Gastrocnemius medialis (tissue), 4 donors: Measurements from ENCODE around the gene NOB1. TPM values are rescaled to one million over a fixed set of nuclear protein-coding genes. Genes with fewer than 3 reads are reported as not detected.

Source experiments
- ATAC-seq, 2 donors: fragments of 150-250 bp; one replicate each; pipeline ENCODE4 v1.9.1; 2016
- DNase-seq, 2 donors: peaks; one replicate each; pipeline ENCODE4 v3.0.0-alpha.2; 2019
- H3K27ac ChIP-seq, 4 donors: fragments of 200-600 bp; sonication (generic); 1 replicate in 1 of 4; 2 replicates in 3 of 4; pipeline ENCODE4 v1.5.1; 2016 to 2018; ENCODE audit warnings: mild to moderate bottlenecking in 2 of 4, moderate library complexity in 1 of 4
- H3K27me3 ChIP-seq, 3 donors: fragments of 200-600 bp; sonication (generic) in 2 of 3; 1 replicate in 1 of 3; 2 replicates in 2 of 3; pipeline versions ENCODE4 v1.5.1 to v1.6.0; 2016 to 2019; ENCODE audit warnings: mild to moderate bottlenecking in 1 of 3, moderate library complexity in 1 of 3
- H3K36me3 ChIP-seq, 2 donors: fragments of 200-600 bp; sonication (generic) in 1 of 2; one replicate each; pipeline ENCODE4 v1.5.1; 2017 to 2018
- H3K4me1 ChIP-seq, 2 donors: fragments of 200-600 bp; sonication (generic) in 1 of 2; one replicate each; pipeline ENCODE4 v1.5.1; 2016 to 2017; ENCODE audit warnings: mild to moderate bottlenecking in 2 of 2
- H3K4me3 ChIP-seq, 4 donors: fragments of 200-600 bp; sonication (generic) in 3 of 4; 1 replicate in 1 of 4; 2 replicates in 3 of 4; pipeline ENCODE4 v1.5.1; 2016 to 2019; ENCODE audit warnings: mild to moderate bottlenecking in 2 of 4
- H3K9me3 ChIP-seq, 3 donors: fragments of 200-600 bp; sonication (generic) in 2 of 3; 1 replicate in 1 of 3; 2 replicates in 2 of 3; pipeline ENCODE4 v1.5.1; 2016 to 2019
- POLR2A ChIP-seq, 2 donors: fragments of 450-650 bp; IDR thresholded peaks; one replicate each; pipeline ENCODE4 v1.6.1; 2017; ENCODE audit warnings: antibody characterized with exemption in 2 of 2, mild to moderate bottlenecking in 2 of 2, moderate library complexity in 2 of 2
- in situ Hi-C, 4 donors: fragments of 200-750 bp; cut with MboI; loops; one replicate each; pipeline versions ENCODE4 v1.15.0 to v1.8.0; 2017; ENCODE audit warnings: low sequenced_read_pairs in 4 of 4
- intact Hi-C: fragments of 100-400 bp; cut with DNase I; formaldehyde crosslinking; loops from one replicate; pipeline ENCODE4 v1.15.1; 2023; ENCODE audit warnings: low total_unique reads
- total RNA-seq, 4 donors: library from RNA; depleted of rRNA; stranded (reverse); fragments of >200 nt; gene quantifications; one replicate each; pipeline versions ENCODE4 v1.1.0 to v1.2.3, GENCODE V29; 2016
- TF ChIP-seq, protein P1 (sequence below), 5 experiments: fragments of 450-650 bp in 3 of 5; fragments of 200-600 bp in 2 of 5; sonication (generic) in 2 of 5; IDR thresholded peaks in 4 of 5; conservative IDR thresholded peaks in 1 of 5; 1 replicate in 4 of 5; 2 replicates in 1 of 5; pipeline ENCODE4 v1.5.1; 2016 to 2019; ENCODE audit warnings: antibody characterized with exemption in 5 of 5, mild to moderate bottlenecking in 3 of 5, moderate library complexity in 3 of 5

Gene NOB1
- total RNA-seq, 4 donors from 2014 or later: 19.2 to 30.9 (median 24.2) TPM

GRCh38 chr16:69706256-69706974 lies 48.3 kb downstream of the NOB1 start:
- in situ Hi-C loops: no loop called here
- Histone ChIP-seq H3K36me3 (peaks cover 0 to 29% of the 10 kb centered on the region in 2 donors), H3K27ac (no peak overlapping the region), H3K27me3 (no peaks in the 10 kb centered on the region), H3K4me3 (no peak overlapping the region), H3K9me3 (no peaks in the 10 kb centered on the region), H3K4me1 (no peaks in the 10 kb centered on the region)
- intact Hi-C loops: loop anchor here (5.0 kb wide), 1 partner anchor 309 kb away; no protein-coding TSS in a partner anchor
- ATAC-seq (peak in 1 of 2 donors; percentile 42), DNase-seq (no peak)
- TF ChIP-seq POLR2A (IDR thresholded peaks at IDR 0.05): no peak
- TF ChIP-seq, protein P1, sequence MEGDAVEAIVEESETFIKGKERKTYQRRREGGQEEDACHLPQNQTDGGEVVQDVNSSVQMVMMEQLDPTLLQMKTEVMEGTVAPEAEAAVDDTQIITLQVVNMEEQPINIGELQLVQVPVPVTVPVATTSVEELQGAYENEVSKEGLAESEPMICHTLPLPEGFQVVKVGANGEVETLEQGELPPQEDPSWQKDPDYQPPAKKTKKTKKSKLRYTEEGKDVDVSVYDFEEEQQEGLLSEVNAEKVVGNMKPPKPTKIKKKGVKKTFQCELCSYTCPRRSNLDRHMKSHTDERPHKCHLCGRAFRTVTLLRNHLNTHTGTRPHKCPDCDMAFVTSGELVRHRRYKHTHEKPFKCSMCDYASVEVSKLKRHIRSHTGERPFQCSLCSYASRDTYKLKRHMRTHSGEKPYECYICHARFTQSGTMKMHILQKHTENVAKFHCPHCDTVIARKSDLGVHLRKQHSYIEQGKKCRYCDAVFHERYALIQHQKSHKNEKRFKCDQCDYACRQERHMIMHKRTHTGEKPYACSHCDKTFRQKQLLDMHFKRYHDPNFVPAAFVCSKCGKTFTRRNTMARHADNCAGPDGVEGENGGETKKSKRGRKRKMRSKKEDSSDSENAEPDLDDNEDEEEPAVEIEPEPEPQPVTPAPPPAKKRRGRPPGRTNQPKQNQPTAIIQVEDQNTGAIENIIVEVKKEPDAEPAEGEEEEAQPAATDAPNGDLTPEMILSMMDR (IDR thresholded peaks at IDR 0.05 in 4 of 5, conservative IDR thresholded peaks at IDR 0.05 in 1 of 5): no peak

DNA sequence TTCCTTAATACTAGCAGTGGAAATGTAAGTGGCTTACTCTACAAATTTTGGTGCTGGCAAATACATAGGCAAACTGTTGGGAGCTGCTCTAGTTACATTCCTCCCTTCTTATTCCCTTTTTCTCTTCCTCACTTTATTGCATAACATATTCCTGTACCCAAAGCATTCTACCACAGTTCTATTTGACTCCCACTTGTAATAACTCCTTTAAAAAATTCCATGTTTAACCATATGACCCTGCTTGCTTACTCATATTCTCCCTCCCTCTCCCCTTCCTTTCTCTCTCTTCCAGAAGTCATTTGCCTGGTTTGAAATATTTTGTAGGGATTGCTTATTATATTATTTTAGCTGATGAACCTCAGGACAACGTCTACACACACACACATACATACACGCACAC lies 51.1 kb downstream of the NOB1 start:
- no peak for ATAC-seq

DNA sequence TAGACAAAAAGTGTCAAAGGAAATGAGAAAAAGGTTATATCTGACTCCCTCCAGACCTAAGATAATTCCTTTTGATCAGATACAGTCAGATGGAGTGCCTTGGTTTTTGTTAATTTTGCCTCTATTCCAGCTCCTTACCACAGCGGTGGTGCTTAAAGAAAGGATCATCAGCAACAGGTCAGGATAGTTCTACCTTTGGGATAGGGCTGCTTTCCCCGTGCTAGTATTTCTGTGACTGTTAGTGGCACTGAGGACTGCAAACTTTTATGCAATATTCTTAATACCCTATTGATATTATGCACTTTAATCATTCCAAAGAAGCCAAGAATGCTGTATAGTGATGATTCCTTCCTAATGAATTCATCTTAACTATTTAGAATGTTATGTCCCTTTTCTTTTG lies 52.9 kb downstream of the NOB1 start:
- Histone ChIP-seq H3K36me3 (peaks cover 0 to 38% of the 10 kb centered on the region in 2 donors), H3K4me1 (no peaks in the 10 kb centered on the region), H3K27ac (no peak overlapping the region), H3K9me3 (no peaks in the 10 kb centered on the region), H3K4me3 (no peak overlapping the region), H3K27me3 (no peaks in the 10 kb centered on the region)
- in situ Hi-C loops (no loop called here), intact Hi-C loops (no loop called here)
- TF ChIP-seq, protein P1 (IDR thresholded peaks at IDR 0.05 in 4 of 5, conservative IDR thresholded peaks at IDR 0.05 in 1 of 5): no peak
- no peak for TF ChIP-seq POLR2A (IDR thresholded peaks at IDR 0.05)
- no peak for ATAC-seq
- DNase-seq: no peak

More for the DNA sequence above, 51.1 kb downstream of the NOB1 start:
- intact Hi-C loops (no loop called here), in situ Hi-C loops (no loop called here)
- no peaks in the 10 kb centered on the region for H3K4me1 ChIP-seq
- H3K27me3 ChIP-seq: no peaks in the 10 kb centered on the region
- DNase-seq: no peak
- peaks cover 0 to 29% of the 10 kb centered on the region in 2 donors for H3K36me3 ChIP-seq
- TF ChIP-seq, protein P1 (IDR thresholded peaks at IDR 0.05 in 4 of 5, conservative IDR thresholded peaks at IDR 0.05 in 1 of 5): no peak
- no peak for TF ChIP-seq POLR2A (IDR thresholded peaks at IDR 0.05)
- H3K4me3 ChIP-seq: no peak overlapping the region
- no peaks in the 10 kb centered on the region for H3K9me3 ChIP-seq
- H3K27ac ChIP-seq: no peak overlapping the region

DNA sequence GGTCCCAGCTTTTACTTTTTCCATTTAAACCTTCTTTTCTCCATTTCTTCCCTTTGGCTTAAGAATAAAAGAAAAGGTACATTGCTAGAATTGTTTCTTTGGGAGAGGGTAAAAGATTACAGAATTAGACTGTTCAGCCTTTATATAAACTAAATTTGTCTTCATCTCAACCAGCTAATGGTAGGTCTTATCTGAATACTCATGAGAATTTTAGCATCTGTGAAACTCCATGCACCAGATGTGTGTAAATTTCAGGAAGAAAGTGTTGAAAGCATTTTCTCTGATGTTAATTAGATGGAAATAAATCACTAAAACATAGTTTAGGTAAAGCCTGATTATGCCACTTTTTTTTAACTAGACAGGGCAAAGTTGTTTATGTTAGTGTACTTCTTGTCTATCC lies 53.3 kb downstream of the NOB1 start:
- H3K9me3 ChIP-seq: no peaks in the 10 kb centered on the region
- no peaks in the 10 kb centered on the region for H3K27me3 ChIP-seq
- ATAC-seq: no peak
- no peak overlapping the region for H3K4me3 ChIP-seq
- DNase-seq: no peak
- no peak overlapping the region for H3K27ac ChIP-seq
- peaks cover 0 to 42% of the 10 kb centered on the region in 2 donors for H3K36me3 ChIP-seq
- H3K4me1 ChIP-seq: no peaks in the 10 kb centered on the region
- in situ Hi-C loops: no loop called here
- intact Hi-C loops: no loop called here
- TF ChIP-seq, protein P1 (IDR thresholded peaks at IDR 0.05 in 4 of 5, conservative IDR thresholded peaks at IDR 0.05 in 1 of 5): no peak
- TF ChIP-seq POLR2A (IDR thresholded peaks at IDR 0.05): no peak
